Measurements from ENCODE around the gene STAG2. TPM values are rescaled to one million over a fixed set of nuclear protein-coding genes. Genes with fewer than 3 reads are reported as not detected.

The STAG2 gene
- total and polyA plus RNA-seq, 2 donors (not counting 3 experiments of a cell fraction or from before 2014, with no cell fraction given): 12.7 to 55.9 TPM

- TF ChIP-seq EZH2 (IDR thresholded peaks at IDR 0.05; ENCODE audit: borderline replicate concordance, low read depth, low read length, severe bottlenecking) (no peak), POLR2A (IDR thresholded peaks at IDR 0.05; ENCODE audit: low read depth, low read length) (no peak), MYC (IDR thresholded peaks at IDR 0.05; ENCODE audit: low read depth, low read length) (no peak), GATA2 (IDR thresholded peaks at IDR 0.05; ENCODE audit: insufficient read depth, insufficient read length, low read depth, low read length) (no peak), POLR2AphosphoS5 (IDR thresholded peaks at IDR 0.05; ENCODE audit: insufficient read depth, low read depth, low read length) (no peak), FOS (IDR thresholded peaks at IDR 0.05; ENCODE audit: borderline replicate concordance, insufficient read depth, low read length) (no peak), JUN (IDR thresholded peaks at IDR 0.05; ENCODE audit: borderline replicate concordance, insufficient read depth, insufficient read length, low read depth) (no peak), MAX (IDR thresholded peaks at IDR 0.05; ENCODE audit: insufficient read depth, insufficient read length) (no peak)
- TF ChIP-seq, protein P1, sequence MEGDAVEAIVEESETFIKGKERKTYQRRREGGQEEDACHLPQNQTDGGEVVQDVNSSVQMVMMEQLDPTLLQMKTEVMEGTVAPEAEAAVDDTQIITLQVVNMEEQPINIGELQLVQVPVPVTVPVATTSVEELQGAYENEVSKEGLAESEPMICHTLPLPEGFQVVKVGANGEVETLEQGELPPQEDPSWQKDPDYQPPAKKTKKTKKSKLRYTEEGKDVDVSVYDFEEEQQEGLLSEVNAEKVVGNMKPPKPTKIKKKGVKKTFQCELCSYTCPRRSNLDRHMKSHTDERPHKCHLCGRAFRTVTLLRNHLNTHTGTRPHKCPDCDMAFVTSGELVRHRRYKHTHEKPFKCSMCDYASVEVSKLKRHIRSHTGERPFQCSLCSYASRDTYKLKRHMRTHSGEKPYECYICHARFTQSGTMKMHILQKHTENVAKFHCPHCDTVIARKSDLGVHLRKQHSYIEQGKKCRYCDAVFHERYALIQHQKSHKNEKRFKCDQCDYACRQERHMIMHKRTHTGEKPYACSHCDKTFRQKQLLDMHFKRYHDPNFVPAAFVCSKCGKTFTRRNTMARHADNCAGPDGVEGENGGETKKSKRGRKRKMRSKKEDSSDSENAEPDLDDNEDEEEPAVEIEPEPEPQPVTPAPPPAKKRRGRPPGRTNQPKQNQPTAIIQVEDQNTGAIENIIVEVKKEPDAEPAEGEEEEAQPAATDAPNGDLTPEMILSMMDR (IDR thresholded peaks at IDR 0.05; ENCODE audit: extremely low read depth in 1 of 2, insufficient read depth in 1 of 2, low read depth in 1 of 2, low read length in 2 of 2): no peak
- H2AFZ ChIP-seq (ENCODE audit: low read depth, low read length): no peak overlapping the region
- H4K20me1 ChIP-seq (replicated peaks; ENCODE audit: control insufficient read depth, extremely low read depth, insufficient read depth, low read length): no peaks in the 10 kb centered on the region
- no peaks in the 10 kb centered on the region for H3K79me2 ChIP-seq (ENCODE audit: control insufficient read depth, insufficient read depth, low read length)
- H3K4me1 ChIP-seq (ENCODE audit: control insufficient read depth, extremely low read depth, insufficient read depth, low read length): no peaks in the 10 kb centered on the region
- no peak overlapping the region for H3K9ac ChIP-seq (replicated peaks; ENCODE audit: extremely low read depth, insufficient read depth, low read length)
- intact Hi-C loops (cut with micrococcal nuclease): no loop called here
- peaks cover 0 to 6% of the 10 kb centered on the region in 2 experiments for H3K36me3 ChIP-seq (ENCODE audit: control insufficient read depth in 2 of 2, extremely low read depth in 1 of 2, insufficient read depth in 2 of 2, low read length in 2 of 2)
- ChIA-PET POLR2A (no interaction called here), CTCF (no interaction called here)
- no peak overlapping the region for H3K27ac ChIP-seq (ENCODE audit: insufficient read depth, low read depth, low read length)
- H3K4me2 ChIP-seq (ENCODE audit: insufficient read depth, low read length): no peak overlapping the region
- no peak for FAIRE-seq
- dilution Hi-C loops (cut with MboI; ENCODE audit: extremely low pct_ligation_motif_present, low sequenced_read_pairs): no loop called here
- no peaks in the 10 kb centered on the region for H3K27me3 ChIP-seq (ENCODE audit: control insufficient read depth in 2 of 2, insufficient read depth in 2 of 2, low read length in 2 of 2)
- no peak for DNase-seq (ENCODE audit: low read depth, low spot score)
- no peak overlapping the region for H3K4me3 ChIP-seq (replicated peaks in 1 of 3; ENCODE audit: insufficient read depth in 1 of 3, low read depth in 1 of 3, low read length in 3 of 3)
- H3K9me1 ChIP-seq (replicated peaks; ENCODE audit: control insufficient read depth, extremely low read depth, insufficient read depth, low read length): no peaks in the 10 kb centered on the region
- BruUV-seq (replicated peaks): no TSS peak
- H3K9me3 ChIP-seq (replicated peaks; ENCODE audit: control insufficient read depth, insufficient read depth, low read length): no peaks in the 10 kb centered on the region
Observed at GRCh38 chrX:124087000-124087746, 125.7 kb downstream of the STAG2 start.

Measured in endothelial cell of umbilical vein (primary cell).